Left hindlimb (tissue), 1 donor: Measurements from ENCODE around the gene GABBR2.
"Not testable (repeated sequence)": the region's sequence is repeated elsewhere in the genome, so short reads cannot be mapped to it uniquely, and the experiment has no call there.

Source experiments
- DNase-seq: peaks from one replicate; pipeline ENCODE4 v3.0.0-alpha.2; 2018

The GABBR2 gene

GRCh38 chr9:98719055-98719454 is 10.3 kb upstream of the GABBR2 start:
- no peak for DNase-seq

- no peak for DNase-seq
Measured at GRCh38 chr9:98714833-98715232, 6.1 kb upstream of the GABBR2 start.

- DNase-seq: no peak
Measured at GRCh38 chr9:98712987-98713386, 4.3 kb upstream of the GABBR2 start.

GRCh38 chr9:98709968-98710965 is 1.5 kb upstream of the GABBR2 start:
- DNase-seq: peak; percentile 61

GRCh38 chr9:98708103-98708932 is 417 bp downstream of the GABBR2 start:
- DNase-seq: no peak

- DNase-seq: peak; percentile 67
Measured at GRCh38 chr9:98707166-98708102, 1.3 kb downstream of the GABBR2 start.

- no peak for DNase-seq
Measured at GRCh38 chr9:98706651-98707165, 2.0 kb downstream of the GABBR2 start.

- DNase-seq: no peak
Measured at GRCh38 chr9:98702835-98703380, 5.8 kb downstream of the GABBR2 start.

- DNase-seq: no peak
Measured at GRCh38 chr9:98702340-98702739, 6.4 kb downstream of the GABBR2 start.

- DNase-seq: no peak
Measured at GRCh38 chr9:98701576-98701975, 7.2 kb downstream of the GABBR2 start.

GRCh38 chr9:98700801-98701200 is 7.9 kb downstream of the GABBR2 start:
- DNase-seq: no peak

GRCh38 chr9:98698856-98699255 is 9.9 kb downstream of the GABBR2 start:
- no peak for DNase-seq

- no peak for DNase-seq
Measured at GRCh38 chr9:98694943-98695342, 13.8 kb downstream of the GABBR2 start.

GRCh38 chr9:98692392-98692791 is 16.3 kb downstream of the GABBR2 start:
- DNase-seq: no peak

GRCh38 chr9:98691890-98692289 is 16.8 kb downstream of the GABBR2 start:
- no peak for DNase-seq

GRCh38 chr9:98690686-98691085 is 18.0 kb downstream of the GABBR2 start:
- no peak for DNase-seq

GRCh38 chr9:98688710-98689495 is 19.8 kb downstream of the GABBR2 start:
- no peak for DNase-seq

- DNase-seq: no peak
Measured at GRCh38 chr9:98687911-98688310, 20.8 kb downstream of the GABBR2 start.

- no peak for DNase-seq
Measured at GRCh38 chr9:98686961-98687855, 21.5 kb downstream of the GABBR2 start.

- not testable (repeated sequence) for DNase-seq
Measured at GRCh38 chr9:98684816-98685215, 23.9 kb downstream of the GABBR2 start.
